ENCODE measurements around the gene PHKA2. TPM values are rescaled to one million over a fixed set of nuclear protein-coding genes. Genes with fewer than 3 reads are reported as not detected.

PHKA2 gene
- total RNA-seq, 1 donor from 2014 or later: 72.2 TPM

GRCh38 chrX:18886005-18886343, 97.9 kb downstream of the PHKA2 start:
- peak overlapping the region; percentile 70 for H3K4me3 Mint-ChIP-seq
- H3K4me1 Mint-ChIP-seq: peaks cover 24% of the 10 kb centered on the region
- TF ChIP-seq CTCF (IDR thresholded peaks at IDR 0.05; ENCODE audit: unreplicated experiment): no peak
- no peaks in the 10 kb centered on the region for H3K27me3 Mint-ChIP-seq (ENCODE audit: low read depth)
- H3K27ac Mint-ChIP-seq: peak overlapping the region; percentile 77
- H3K36me3 Mint-ChIP-seq: no peaks in the 10 kb centered on the region
- H3K9me3 Mint-ChIP-seq: peaks cover 17% of the 10 kb centered on the region
- DNase-seq (ENCODE audit: low spot score in 2 of 2, unreplicated experiment in 2 of 2): no peak

- Mint-ChIP-seq H3K4me1 (peaks cover 24% of the 10 kb centered on the region), H3K27ac (peak overlapping the region; percentile 77), H3K27me3 (ENCODE audit: low read depth) (no peaks in the 10 kb centered on the region), H3K4me3 (peak overlapping the region; percentile 70), H3K9me3 (peaks cover 17% of the 10 kb centered on the region), H3K36me3 (no peaks in the 10 kb centered on the region)
- DNase-seq (ENCODE audit: low spot score in 2 of 2, unreplicated experiment in 2 of 2): no peak
- no peak for TF ChIP-seq CTCF (IDR thresholded peaks at IDR 0.05; ENCODE audit: unreplicated experiment)
Observed at GRCh38 chrX:18885328-18886004, 98.4 kb downstream of the PHKA2 start.

DNA sequence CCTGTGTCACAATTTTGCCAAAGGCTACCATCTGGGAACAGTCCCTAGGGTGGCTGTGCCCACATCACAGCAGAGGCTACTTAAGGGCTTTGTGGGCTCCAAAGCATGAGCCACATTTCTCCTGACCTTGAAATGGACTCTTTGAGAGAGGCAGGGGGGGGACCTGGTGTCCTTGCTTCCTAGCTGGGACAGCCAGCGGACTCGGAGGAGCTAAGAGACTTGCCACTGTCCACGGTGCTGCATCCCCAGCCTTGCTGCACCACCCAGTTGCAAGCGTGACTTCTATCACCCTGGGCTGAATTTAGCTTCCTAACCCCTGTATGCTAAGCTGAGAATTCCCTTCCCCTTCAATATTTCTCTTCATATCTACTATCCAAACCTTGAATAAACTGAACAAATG, 99.0 kb downstream of the PHKA2 start:
- H3K27ac Mint-ChIP-seq: no peak overlapping the region
- no peak for TF ChIP-seq CTCF (IDR thresholded peaks at IDR 0.05; ENCODE audit: unreplicated experiment)
- H3K36me3 Mint-ChIP-seq: no peaks in the 10 kb centered on the region
- peaks cover 22% of the 10 kb centered on the region for H3K9me3 Mint-ChIP-seq
- no peak overlapping the region for H3K4me3 Mint-ChIP-seq
- H3K27me3 Mint-ChIP-seq (ENCODE audit: low read depth): no peaks in the 10 kb centered on the region
- no peak for DNase-seq (ENCODE audit: low spot score in 2 of 2, unreplicated experiment in 2 of 2)
- peaks cover 24% of the 10 kb centered on the region for H3K4me1 Mint-ChIP-seq

DNA sequence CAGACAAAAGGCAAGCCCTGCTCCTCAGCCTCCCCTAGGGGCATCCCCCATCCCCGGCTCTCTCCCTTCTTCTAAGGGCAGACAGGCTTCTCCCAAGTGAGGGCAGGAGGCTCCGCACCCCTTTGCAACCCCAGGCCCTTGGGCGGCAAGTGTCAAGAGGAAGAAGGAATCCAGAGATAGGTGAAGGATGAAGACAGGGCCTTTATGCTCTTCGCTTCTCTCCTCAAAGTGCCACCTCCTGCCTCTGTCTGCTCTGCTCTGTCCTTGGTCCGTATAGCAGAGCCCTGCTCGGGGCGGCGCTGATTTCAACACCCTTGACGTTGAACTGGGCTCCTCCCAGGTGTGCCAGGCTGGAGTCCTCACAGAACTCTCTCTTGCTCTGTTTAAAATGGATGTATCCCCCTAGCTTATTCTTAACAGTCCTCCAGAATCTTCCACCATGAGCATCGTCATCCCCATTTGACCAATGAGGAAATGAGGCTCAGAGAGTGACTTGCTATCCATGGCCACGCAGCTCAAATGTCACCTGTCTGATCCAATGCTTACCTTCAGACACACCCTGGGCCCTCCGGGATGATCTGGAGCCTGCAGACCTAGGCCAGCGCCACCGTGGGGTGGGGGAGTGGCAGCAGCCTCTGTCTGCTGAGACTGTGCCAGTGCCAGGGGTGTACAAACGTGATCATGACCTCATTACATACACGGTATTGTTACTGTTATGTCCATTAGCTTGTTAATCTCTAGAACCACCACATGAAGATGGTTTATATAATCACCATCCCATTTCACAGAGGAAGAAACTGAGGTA, 99.8 kb downstream of the PHKA2 start:
- H3K9me3 Mint-ChIP-seq: peaks cover 22% of the 10 kb centered on the region
- H3K27ac Mint-ChIP-seq: no peak overlapping the region
- no peaks in the 10 kb centered on the region for H3K36me3 Mint-ChIP-seq
- no peak for DNase-seq (ENCODE audit: low spot score in 2 of 2, unreplicated experiment in 2 of 2)
- no peak for TF ChIP-seq CTCF (IDR thresholded peaks at IDR 0.05; ENCODE audit: unreplicated experiment)
- H3K4me3 Mint-ChIP-seq: no peak overlapping the region
- no peaks in the 10 kb centered on the region for H3K27me3 Mint-ChIP-seq (ENCODE audit: low read depth)
- peaks cover 24% of the 10 kb centered on the region for H3K4me1 Mint-ChIP-seq

DNA sequence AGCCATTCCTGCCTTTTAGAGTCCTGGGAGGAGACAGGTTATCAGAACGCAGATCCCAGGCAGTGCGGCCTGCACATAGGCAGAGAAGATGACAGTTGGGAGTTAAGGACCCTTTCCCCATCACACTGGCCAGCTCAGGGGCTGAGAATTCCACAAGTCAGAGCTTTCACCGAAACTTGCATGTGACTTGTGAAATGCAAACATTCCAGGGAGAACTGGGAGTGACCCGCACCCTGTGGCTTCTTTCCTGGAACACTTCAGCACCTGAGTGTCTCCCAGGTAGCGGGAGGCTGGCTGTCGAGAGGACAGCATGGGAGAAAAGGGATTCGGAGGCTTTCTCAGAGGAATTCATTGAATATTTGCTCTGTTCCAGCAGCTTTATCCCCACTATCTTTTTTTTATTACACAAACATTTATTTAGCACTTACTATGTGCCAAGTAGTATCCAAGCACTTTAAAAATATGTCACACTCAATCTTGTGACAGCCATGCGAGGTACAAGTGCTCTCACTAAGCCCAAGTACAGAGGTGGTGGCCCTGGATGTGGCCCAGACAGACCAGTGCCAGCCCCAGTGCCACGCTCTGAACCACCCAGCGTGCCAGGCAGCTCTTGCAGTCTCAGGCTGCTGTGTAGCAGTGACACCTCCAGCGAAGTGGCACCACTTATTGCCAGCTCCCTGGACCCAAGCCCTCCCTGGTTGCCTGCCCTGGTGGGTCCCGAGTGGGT, 100.5 kb downstream of the PHKA2 start:
- DNase-seq (ENCODE audit: low spot score in 2 of 2, unreplicated experiment in 2 of 2): no peak
- Mint-ChIP-seq H3K36me3 (no peaks in the 10 kb centered on the region), H3K4me1 (peaks cover 24% of the 10 kb centered on the region), H3K27me3 (ENCODE audit: low read depth) (no peaks in the 10 kb centered on the region), H3K4me3 (no peak overlapping the region), H3K9me3 (peaks cover 23% of the 10 kb centered on the region), H3K27ac (no peak overlapping the region)
- TF ChIP-seq CTCF (IDR thresholded peaks at IDR 0.05; ENCODE audit: unreplicated experiment): no peak
